Epithelial cell of proximal tubule (primary cell): ENCODE results near the gene TSHZ1. TPM values are rescaled to one million over a fixed set of nuclear protein-coding genes. Genes with fewer than 3 reads are reported as not detected.

Experiments used
- DNase-seq: peaks from one replicate; pipeline ENCODE4 v3.0.0-alpha.2; 2011; ENCODE audit warnings: low read depth
- H3K4me3 ChIP-seq: 2 replicates; pipeline ENCODE4 v1.5.1; 2011; ENCODE audit warnings: low read depth, mild to moderate bottlenecking, low read length
- total RNA-seq: library from RNA; depleted of rRNA; stranded (reverse); fragments of >200 nt; gene quantifications from 2 replicates; pipeline ENCODE4 v1.2.3, GENCODE V29; 2015
- TF ChIP-seq, protein P1 (sequence below): conservative IDR thresholded peaks from 2 replicates; pipeline ENCODE4 v1.5.1; 2012; ENCODE audit warnings: low read depth, mild to moderate bottlenecking, low read length

TSHZ1 gene
- total RNA-seq, 1 donor from 2014 or later, result 5.1 TPM

- no peak for DNase-seq
- TF ChIP-seq, protein P1, sequence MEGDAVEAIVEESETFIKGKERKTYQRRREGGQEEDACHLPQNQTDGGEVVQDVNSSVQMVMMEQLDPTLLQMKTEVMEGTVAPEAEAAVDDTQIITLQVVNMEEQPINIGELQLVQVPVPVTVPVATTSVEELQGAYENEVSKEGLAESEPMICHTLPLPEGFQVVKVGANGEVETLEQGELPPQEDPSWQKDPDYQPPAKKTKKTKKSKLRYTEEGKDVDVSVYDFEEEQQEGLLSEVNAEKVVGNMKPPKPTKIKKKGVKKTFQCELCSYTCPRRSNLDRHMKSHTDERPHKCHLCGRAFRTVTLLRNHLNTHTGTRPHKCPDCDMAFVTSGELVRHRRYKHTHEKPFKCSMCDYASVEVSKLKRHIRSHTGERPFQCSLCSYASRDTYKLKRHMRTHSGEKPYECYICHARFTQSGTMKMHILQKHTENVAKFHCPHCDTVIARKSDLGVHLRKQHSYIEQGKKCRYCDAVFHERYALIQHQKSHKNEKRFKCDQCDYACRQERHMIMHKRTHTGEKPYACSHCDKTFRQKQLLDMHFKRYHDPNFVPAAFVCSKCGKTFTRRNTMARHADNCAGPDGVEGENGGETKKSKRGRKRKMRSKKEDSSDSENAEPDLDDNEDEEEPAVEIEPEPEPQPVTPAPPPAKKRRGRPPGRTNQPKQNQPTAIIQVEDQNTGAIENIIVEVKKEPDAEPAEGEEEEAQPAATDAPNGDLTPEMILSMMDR, result no peak
- no peak overlapping the region for H3K4me3 ChIP-seq
These were observed 94.3 kb downstream of the TSHZ1 start for GRCh38 chr18:75304678-75305557.

DNA sequence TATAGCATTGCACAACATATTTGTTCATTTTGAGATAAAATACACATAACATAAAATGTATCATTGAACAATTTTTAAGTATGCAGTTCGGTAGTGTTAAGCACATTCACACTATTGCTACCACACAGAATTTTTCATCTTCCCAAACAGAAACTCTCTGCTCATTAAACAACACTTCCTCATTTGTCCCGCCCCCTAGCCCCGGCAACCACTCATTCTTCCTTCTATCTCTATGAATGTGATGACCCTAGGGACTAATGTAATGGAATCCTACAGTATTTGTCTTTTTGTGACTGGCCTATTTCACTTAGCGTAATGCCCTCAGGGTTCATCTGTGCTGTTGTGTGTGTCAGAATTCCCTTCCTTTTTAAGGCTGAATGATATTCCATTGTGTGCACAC is 95.4 kb downstream of the TSHZ1 start:
- H3K4me3 ChIP-seq, result no peak overlapping the region
- TF ChIP-seq, protein P1, result no peak
- DNase-seq, result no peak

DNA sequence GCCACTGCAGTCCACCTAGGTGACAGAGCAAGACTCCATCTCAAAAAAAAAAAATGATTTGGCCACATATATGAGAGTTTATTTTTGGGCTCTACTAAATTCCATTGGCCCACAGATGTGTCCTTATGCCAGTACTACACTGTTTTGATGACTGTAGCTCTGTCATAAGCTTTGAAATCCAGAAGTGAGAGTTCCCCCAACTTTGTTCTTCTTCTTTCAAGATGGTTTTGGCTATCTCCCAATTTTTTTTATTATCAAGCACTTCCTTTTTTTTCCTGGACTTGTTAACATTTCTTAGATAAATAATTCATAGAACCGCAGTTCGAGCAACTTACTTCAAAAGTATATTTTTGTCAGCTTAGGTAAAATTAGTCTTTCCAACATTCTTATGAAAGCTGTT is 96.9 kb downstream of the TSHZ1 start:
- no peak for DNase-seq
- TF ChIP-seq, protein P1, result no peak
- H3K4me3 ChIP-seq, result no peak overlapping the region

- H3K4me3 ChIP-seq, result no peak overlapping the region
- TF ChIP-seq, protein P1, result no peak
- no peak for DNase-seq
These were observed 99.0 kb downstream of the TSHZ1 start for GRCh38 chr18:75309564-75309963.

DNA sequence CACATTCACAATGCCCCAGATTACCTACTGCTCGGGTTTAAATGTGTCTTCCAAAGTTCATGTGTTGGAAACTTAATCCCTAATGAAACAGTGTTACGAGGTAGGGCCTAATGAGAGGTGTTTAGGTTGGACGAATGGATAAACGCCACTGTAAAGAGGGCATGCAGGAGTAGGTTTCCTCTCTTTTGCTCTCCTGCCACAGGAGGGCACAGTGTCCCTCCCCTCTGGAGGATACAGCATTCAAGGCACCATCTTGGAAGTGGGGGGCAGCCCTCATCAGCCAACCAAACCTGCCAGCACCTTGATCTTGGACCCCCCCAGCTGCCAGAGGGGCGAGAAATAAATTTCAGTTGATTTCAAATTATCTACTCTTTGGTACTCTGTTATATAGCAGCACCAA is 103.5 kb downstream of the TSHZ1 start:
- TF ChIP-seq, protein P1, result peak; percentile 54
- no peak for DNase-seq
- no peak overlapping the region for H3K4me3 ChIP-seq

DNA sequence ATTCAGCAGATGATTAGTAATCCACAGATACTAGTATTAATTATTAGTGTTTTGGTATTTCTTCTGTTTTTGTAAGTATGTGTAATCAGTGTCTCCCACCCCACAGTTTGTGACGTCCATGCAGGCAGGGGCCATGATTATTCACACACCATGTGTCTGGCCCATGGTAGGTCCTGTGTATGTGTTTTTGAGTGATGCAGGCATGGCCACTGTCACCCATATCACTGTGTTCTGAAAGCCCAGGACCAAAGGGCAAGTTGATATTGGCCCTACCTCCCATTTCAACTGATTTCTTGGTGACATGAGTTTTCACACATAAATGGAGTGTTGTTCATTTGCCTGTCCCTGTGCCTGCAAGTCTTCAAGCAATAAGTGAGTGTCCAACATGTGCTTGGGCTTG is 104.0 kb downstream of the TSHZ1 start:
- H3K4me3 ChIP-seq, result no peak overlapping the region
- TF ChIP-seq, protein P1, result no peak
- DNase-seq, result no peak

- H3K4me3 ChIP-seq, result no peak overlapping the region
- no peak for DNase-seq
- TF ChIP-seq, protein P1, result no peak
These were observed 105.6 kb downstream of the TSHZ1 start for GRCh38 chr18:75316223-75316622.
